ENCODE data around the gene TMEM101.

- TF ChIP-seq POLR2A (IDR thresholded peaks at IDR 0.05) (no peak), CTCF (IDR thresholded peaks at IDR 0.05 in 8 of 11, conservative IDR thresholded peaks at IDR 0.05 in 3 of 11) (no peak)
Measured at GRCh38 chr17:44023545-44024270, 8.9 kb upstream of the TMEM101 start.

All from spleen (tissue), 7 donors.